ENCODE measurements around the gene GADL1.

Gene GADL1

DNA sequence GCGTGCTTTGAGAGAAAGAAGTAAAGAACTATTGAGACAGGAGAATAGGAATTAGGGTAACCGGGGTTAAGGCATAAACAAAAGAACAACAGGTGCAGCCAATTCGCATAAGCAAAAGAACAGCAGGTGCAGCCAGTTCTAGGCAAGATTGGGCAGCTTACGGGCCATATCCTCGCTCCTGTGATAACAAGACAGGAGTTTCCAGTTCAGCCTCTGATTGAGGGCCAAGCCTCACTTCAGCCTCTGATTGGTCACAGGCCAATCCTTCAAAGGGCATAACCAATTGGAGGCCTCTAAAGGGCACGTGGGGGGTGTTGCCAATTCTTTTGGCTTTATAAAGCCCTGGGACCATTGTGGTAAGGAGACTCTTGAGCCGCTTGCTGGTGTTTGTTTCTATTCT is 143.5 kb downstream of the GADL1 start:
- no peak overlapping the region for H3K4me3 ChIP-seq (ENCODE audit: low read length)
- no peak for TF ChIP-seq ZNF274 (IDR thresholded peaks at IDR 0.05; ENCODE audit: low read depth, low read length)

DNA sequence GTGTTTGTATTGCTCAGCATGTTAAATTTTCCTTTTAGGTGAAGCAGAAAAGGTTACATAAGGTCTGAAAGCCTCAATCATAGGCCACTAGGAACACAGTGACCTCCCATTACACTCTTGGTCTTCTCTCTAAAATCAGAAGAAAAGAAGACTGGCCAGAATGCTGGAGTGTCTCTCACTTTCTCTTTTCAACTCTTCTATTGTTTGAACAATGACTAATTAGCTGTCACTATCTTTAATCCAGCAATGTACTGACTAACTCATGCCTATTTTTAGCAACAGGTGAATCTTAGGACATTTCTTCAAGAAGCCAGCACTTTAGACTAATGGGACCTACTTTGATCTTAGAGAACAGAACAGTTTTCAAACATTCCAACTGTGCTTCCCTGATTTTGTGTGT is 145.2 kb downstream of the GADL1 start:
- no peak overlapping the region for H3K4me3 ChIP-seq (ENCODE audit: low read length)
- TF ChIP-seq ZNF274 (IDR thresholded peaks at IDR 0.05; ENCODE audit: low read depth, low read length): no peak

DNA sequence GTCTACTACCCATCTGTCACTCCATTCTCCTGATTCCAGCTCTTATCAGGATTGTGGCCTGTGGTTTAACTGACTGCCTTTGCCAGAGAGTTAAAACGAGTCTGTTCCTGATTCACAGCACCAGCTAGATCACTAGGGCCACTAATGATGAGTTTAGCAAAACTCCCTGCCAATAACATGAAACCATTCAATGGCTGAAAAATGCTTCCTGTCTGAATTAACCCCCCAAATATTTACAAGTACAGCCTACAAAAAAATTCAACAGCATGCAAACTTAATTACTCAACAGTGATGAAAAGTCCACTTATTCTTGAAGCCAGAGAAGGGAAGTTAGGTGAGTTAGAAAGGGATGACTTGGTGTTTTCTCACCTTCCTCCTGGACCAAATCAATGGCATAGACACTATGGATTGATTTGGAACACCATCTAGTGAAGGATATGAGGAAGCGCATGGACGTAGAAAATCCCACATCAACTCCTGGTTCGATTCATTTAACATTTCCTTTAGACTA is 146.6 kb downstream of the GADL1 start:
- no peak overlapping the region for H3K4me3 ChIP-seq (ENCODE audit: low read length)
- no peak for TF ChIP-seq ZNF274 (IDR thresholded peaks at IDR 0.05; ENCODE audit: low read depth, low read length)

DNA sequence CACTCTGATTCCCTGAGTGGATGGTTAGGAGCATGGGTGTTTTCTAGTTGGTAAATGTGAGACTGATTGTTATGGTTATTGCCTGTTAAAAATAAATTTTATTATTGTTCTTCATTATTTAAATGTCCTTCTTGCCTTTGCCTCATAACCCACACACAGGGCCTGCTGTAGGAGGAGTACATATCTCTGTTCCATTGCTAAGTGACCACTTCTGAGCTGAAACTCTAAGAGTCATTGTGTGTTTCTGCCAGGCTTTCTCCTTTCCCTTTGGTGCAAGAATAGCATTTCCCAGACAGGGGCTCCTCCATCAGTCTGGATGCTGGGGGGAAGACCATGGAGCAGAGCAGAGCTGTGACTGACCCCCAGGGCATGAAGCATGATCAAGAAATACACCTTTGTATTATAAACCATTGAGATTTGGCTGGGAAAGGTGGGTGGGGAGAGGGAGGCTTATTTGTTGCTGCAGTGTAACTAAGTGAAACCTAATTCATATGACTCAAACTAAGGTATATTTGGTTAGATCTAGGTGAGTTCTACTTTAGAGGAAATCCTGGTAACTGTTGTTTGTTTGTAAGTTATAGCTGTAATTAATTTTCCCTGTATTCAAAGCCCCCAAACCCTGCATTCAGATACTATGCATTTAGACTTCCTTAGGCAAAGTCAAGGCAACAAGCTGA is 150.7 kb downstream of the GADL1 start:
- no peak overlapping the region for H3K4me3 ChIP-seq (ENCODE audit: low read length)
- no peak for TF ChIP-seq ZNF274 (IDR thresholded peaks at IDR 0.05; ENCODE audit: low read depth, low read length)

DNA sequence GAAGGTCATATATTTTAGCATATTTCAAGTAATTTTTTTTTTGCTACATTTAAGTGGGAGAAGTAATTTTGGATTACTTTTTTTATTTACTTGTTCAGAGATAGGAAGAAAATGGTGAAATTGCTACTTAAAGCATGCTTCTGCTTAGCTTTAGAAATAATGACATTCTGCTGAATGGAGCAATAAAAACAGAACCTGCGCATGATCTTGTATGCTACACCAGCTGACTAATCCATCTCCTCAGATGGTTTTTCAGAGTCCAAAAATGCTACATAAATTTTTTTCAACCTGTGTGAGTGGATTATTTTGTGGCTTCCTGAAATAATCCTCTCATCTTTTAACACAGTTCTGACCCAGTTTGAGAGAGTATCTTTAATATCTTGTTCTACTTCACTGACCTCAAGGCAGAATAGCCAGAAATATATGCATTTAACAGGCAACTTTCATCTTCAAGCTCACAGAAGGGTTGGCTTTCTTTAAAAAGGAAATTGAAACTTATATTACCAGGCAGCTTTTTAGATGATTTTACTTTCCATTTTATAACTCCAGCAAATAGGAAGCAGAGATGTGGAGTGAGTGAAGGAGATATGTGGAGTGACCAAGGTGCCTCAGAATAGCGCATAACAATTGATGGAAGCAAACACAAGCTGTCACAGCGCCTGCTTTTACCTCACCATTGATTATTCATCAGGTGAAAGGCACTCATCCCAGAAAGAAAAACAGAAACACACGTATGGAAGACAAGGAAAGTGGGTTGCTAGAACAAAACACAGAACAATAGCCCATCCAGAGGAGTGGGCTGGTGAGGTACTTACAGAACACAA is 151.5 kb downstream of the GADL1 start:
- TF ChIP-seq ZNF274 (IDR thresholded peaks at IDR 0.05; ENCODE audit: low read depth, low read length): no peak
- H3K4me3 ChIP-seq (ENCODE audit: low read length): no peak overlapping the region

DNA sequence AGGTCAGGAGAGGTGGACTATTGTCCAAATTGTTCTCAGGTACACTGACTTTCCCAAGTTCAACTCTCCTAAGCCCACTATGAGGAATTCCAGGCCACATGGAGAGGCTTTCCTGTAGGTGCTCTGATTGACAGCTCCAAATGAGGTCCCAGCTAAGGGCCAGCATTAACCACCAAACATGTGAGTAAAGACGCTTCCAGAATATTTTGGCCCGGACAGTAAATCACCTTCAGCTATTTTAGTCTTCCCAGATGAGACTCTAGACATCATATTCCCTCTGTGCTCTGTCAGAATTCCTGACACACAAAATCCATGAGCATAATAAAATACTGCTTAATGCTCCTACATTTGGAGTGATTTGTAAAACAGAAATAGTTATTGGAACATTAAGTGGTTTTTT is 152.6 kb downstream of the GADL1 start:
- no peak for TF ChIP-seq ZNF274 (IDR thresholded peaks at IDR 0.05; ENCODE audit: low read depth, low read length)
- H3K4me3 ChIP-seq (ENCODE audit: low read length): no peak overlapping the region

DNA sequence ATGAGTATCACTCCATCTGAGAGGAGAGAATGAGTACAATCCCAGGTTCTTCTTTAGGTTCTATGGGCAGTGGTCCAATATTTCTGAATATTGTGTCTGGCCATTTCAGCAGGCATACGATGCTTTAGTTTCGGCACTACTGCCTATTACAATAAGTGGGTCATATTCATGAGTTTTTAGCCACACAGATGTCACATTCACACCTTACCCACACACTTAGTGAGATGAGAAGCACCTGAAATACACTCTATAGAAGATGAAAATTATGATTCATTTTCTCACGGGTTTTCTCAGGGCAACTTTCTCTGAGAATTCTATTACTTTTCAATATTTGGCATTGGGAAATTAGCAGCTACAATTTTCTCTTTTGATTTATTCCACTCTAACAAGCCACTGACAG is 155.9 kb downstream of the GADL1 start:
- H3K4me3 ChIP-seq (ENCODE audit: low read length): no peak overlapping the region
- no peak for TF ChIP-seq ZNF274 (IDR thresholded peaks at IDR 0.05; ENCODE audit: low read depth, low read length)

DNA sequence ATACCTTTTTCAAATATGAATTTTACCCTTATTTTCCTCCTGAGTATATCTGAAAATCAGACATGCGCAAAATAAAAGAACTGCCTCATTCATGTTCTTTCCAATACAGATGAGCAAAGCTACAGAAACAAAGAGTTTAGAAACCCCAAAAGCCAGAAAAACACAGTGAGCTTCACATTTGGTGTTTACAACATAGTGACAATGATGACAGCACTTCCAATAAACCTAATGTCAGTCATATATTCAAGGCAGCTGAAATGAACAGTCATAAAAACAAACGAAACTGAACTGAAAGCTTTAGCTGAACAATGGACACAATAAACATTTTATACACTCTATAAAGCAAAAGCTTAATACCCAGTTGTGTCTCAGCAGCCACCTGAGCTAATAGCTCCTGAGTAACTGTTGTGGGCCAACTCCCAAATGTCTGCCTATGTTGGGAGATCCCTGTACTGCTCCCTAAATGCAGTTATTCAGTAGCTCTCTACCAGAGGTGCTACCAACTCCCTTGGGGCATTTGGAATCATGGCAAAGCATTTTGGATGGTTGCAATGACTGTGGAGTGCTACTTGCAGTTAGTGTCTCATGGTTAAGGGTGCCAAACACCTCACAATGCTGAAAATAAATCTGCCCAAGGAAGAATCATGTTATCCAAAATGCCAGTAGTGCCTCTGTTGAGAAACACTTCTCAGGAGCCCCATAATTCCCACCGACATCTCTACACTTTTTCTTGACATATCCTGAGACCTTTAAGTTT is 156.5 kb downstream of the GADL1 start:
- no peak for TF ChIP-seq ZNF274 (IDR thresholded peaks at IDR 0.05; ENCODE audit: low read depth, low read length)
- H3K4me3 ChIP-seq (ENCODE audit: low read length): no peak overlapping the region

DNA sequence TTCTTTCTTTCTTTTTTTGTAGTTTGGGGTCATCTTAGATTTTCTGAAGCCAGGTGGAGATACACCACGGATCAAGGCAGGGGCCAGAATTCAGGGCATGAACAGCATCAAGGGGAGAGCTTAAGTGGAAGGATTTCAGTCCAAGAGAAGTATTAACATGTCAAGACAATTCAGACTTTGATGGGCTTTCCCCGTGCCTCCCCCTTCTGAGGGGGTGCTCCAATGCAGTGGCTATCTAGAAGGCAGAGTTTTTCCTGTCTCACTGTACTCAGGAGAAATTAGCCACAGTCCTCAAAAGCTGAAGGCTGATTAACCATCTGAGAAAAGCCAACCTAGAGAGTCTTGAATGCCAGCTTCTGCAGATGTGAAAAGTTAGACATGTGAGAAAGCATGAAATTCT is 160.8 kb downstream of the GADL1 start:
- H3K4me3 ChIP-seq (ENCODE audit: low read length): no peak overlapping the region
- no peak for TF ChIP-seq ZNF274 (IDR thresholded peaks at IDR 0.05; ENCODE audit: low read depth, low read length)

DNA sequence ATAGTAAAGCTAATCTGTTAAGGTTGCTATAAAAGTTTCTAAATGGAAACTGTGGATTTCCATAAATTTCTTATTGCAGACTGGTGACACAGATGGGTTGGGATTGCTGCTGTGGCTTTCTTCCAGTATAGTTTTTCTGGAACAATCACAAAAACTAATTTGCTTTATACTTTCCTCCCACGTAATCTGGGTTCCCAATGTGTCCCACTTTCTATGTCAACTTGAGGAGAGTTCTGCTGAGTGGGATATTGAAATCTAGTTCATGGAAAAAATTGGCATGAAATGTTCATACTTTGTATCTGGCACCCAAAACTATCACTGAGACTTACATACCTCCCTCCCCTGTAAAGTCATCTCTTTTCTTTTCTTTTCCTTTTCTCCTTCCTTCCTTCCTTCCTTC is 161.3 kb downstream of the GADL1 start:
- TF ChIP-seq ZNF274 (IDR thresholded peaks at IDR 0.05; ENCODE audit: low read depth, low read length): no peak

DNA sequence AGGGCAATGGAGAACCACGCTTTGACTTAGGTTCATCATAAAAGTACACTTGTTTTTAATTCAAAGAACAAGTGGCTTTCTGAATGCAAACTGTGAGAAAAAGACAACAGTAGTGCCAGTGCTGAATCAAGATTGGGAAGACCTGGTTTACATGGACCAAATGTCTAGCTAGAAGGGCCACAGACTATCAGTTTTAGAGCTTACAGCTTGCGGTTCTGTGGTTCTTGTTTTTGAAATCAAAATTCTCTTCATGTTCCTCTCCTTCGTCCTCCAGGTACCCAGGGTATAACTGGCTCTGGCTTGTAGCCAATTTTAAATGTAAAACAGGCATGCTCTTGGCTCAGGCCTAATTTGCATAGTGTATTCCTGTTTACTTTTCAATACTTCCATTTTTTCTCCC is 163.5 kb downstream of the GADL1 start:
- no peak for TF ChIP-seq ZNF274 (IDR thresholded peaks at IDR 0.05; ENCODE audit: low read depth, low read length)

More for the DNA sequence above, 161.3 kb downstream of the GADL1 start:
- H3K4me3 ChIP-seq (ENCODE audit: low read length): no peak overlapping the region

DNA sequence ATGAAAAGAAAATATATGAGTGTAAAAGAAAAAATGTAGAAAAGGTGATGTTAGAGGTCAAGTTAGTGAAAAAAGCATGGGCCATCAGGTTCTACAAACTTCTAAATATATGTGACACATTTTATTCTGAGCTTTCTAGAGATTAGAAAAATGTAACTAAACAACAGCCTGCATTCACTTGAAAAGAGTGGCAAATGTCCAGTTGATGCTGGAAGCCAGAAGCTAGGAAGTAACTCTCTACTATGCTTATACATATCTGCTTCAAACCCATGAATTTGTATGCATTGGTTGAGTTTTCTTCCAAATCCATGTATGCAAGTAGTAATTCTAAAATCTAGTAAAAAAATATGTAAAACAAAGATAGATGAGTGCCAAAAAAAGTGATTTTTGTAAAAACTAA is 164.5 kb downstream of the GADL1 start:
- H3K4me3 ChIP-seq (ENCODE audit: low read length): no peak overlapping the region
- no peak for TF ChIP-seq ZNF274 (IDR thresholded peaks at IDR 0.05; ENCODE audit: low read depth, low read length)

More for the DNA sequence above, 163.5 kb downstream of the GADL1 start:
- no peak overlapping the region for H3K4me3 ChIP-seq (ENCODE audit: low read length)

DNA sequence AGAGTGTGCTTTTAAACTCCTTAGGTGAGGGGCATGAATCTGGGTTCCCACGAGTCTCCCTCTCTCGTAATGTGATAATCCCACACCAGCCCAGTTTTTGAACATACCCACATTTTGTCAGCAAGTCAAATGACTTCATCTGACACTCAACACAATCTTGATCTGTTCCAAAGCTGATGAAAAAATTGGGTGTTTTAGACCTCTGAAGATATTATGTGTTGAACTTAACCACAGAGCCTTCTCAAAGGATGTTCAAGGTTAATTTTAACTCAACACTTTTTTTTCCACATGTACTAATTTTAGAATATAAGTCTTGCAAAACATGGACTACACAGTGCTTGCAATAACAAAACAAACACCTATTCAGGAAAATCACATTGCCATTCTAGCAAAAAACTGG is 164.9 kb downstream of the GADL1 start:
- no peak for TF ChIP-seq ZNF274 (IDR thresholded peaks at IDR 0.05; ENCODE audit: low read depth, low read length)
- no peak overlapping the region for H3K4me3 ChIP-seq (ENCODE audit: low read length)

DNA sequence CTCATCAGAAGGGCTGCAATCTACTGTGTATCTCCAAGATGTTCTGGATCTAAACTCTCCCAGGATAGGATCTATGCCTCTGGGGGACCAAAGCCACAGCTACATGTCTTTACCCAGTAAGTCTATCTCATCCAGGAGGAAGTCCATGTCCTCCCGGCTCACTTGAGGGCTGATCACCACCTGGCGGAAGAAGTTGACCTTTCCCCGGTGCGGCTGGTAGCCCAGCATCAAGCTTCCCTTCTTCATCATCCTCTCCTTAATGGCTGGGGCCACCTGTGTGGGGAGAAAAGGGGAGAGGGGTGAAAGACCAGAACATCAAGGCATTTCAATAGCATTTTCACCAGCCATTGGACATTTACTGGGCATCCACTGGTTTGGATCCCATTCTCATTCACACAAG is 166.3 kb downstream of the GADL1 start:
- TF ChIP-seq ZNF274 (IDR thresholded peaks at IDR 0.05; ENCODE audit: low read depth, low read length): no peak
- H3K4me3 ChIP-seq (ENCODE audit: low read length): no peak overlapping the region

All from GM08714 (cell line).